Panc1 (cell line): ENCODE data around the gene NDUFS7. TPM values are rescaled to one million over a fixed set of nuclear protein-coding genes. Genes with fewer than 3 reads are reported as not detected.

ENCODE experiments used
- ATAC-seq: fragments of 200-7000 bp; cut with Tn5 transposase; 2 replicates; pipeline ENCODE4 v1.9.1; 2020; ENCODE audit warnings: mild to moderate bottlenecking, moderate library complexity
- BruUV-seq: library from RNA; stranded (reverse); fragments of 400-500 nt; replicated peaks from 2 replicates; lab custom pipeline; 2021; lab: Mats Ljungman, UMichigan
- CTCF ChIA-PET: fragments of 300-600 bp; sonication (Branson Sonifier 250); formaldehyde crosslinking; loops from one replicate; lab custom pipeline; 2022; ENCODE audit warnings: antibody characterized with exemption; lab: Charles Lee
- POLR2A ChIA-PET: fragments of 300-600 bp; sonication (Branson Sonifier 250); formaldehyde crosslinking; loops from one replicate; lab custom pipeline; 2022; ENCODE audit warnings: antibody characterized with exemption; lab: Charles Lee
- DNase-seq: peaks from one replicate; pipeline ENCODE4 v3.0.0-alpha.2; 2010; ENCODE audit warnings: low read depth, low spot score
- H3K27ac ChIP-seq: 2 replicates; pipeline ENCODE4 v1.5.1; 2011; ENCODE audit warnings: mild to moderate bottlenecking, low read length, inconsistent platforms
- H3K27me3 ChIP-seq: fragments of 200-500 bp; sonication (Bioruptor generic); 2 replicates; pipeline ENCODE4 v1.6.0; 2014; ENCODE audit warnings: low read length, inconsistent platforms; ENCODE audit not compliant: control insufficient read depth, insufficient read depth
- H3K36me3 ChIP-seq: fragments of 200-500 bp; sonication (Bioruptor generic); 2 replicates; pipeline ENCODE4 v1.5.1; 2014; ENCODE audit warnings: inconsistent platforms, mild to moderate bottlenecking, low read length, moderate library complexity; ENCODE audit not compliant: control insufficient read depth, insufficient read depth
- H3K4me1 ChIP-seq: 2 replicates; pipeline ENCODE4 v1.5.1; 2011; ENCODE audit warnings: inconsistent platforms, mild to moderate bottlenecking, low read length, moderate library complexity; ENCODE audit not compliant: control insufficient read depth, insufficient read depth
- H3K4me3 ChIP-seq, 2 experiments: 2 replicates each; pipeline ENCODE4 v1.5.1; 2011 to 2012; ENCODE audit warnings: low read depth in 2 of 2, low read length in 2 of 2, mild to moderate bottlenecking in 2 of 2, inconsistent platforms in 1 of 2, moderate library complexity in 1 of 2
- H3K9me3 ChIP-seq: fragments of 200-500 bp; sonication (Bioruptor generic); 2 replicates; pipeline ENCODE4 v1.5.1; 2014; ENCODE audit warnings: low read depth, mild to moderate bottlenecking, inconsistent platforms, low read length, moderate library complexity; ENCODE audit not compliant: control insufficient read depth, insufficient read depth
- POLR2AphosphoS5 ChIP-seq: IDR thresholded peaks from 2 replicates; pipeline ENCODE4 v1.6.1; 2012; ENCODE audit warnings: mild to moderate bottlenecking, low read depth, low read length, moderate library complexity
- REST ChIP-seq, 2 experiments: IDR thresholded peaks; 2 replicates each; pipeline ENCODE4 v1.6.1; 2011 to 2012; ENCODE audit warnings: low read depth in 2 of 2, control low read depth in 1 of 2, low read length in 1 of 2, mild to moderate bottlenecking in 1 of 2, moderate library complexity in 1 of 2; ENCODE audit not compliant: insufficient read depth in 1 of 2
- SIN3A ChIP-seq: IDR thresholded peaks from 2 replicates; pipeline ENCODE4 v1.6.1; 2012; ENCODE audit warnings: low read depth, mild to moderate bottlenecking, low read length, moderate library complexity, borderline replicate concordance; ENCODE audit not compliant: insufficient read depth
- TCF7L2 ChIP-seq: IDR thresholded peaks from 2 replicates; pipeline ENCODE4 v1.6.1; 2011; ENCODE audit warnings: mild to moderate bottlenecking, low read depth, low read length, inconsistent platforms
- in situ Hi-C: cut with HindIII; loops from 2 replicates; pipeline ENCODE4 v1.10.0; 2016; ENCODE audit warnings: low sequenced_read_pairs, low pct_unique_long_range_greater_than_20kb
- intact Hi-C: fragments of 100-400 bp; cut with micrococcal nuclease; formaldehyde crosslinking; loops from one replicate; pipeline ENCODE4 v1.10.0; 2022; ENCODE audit not compliant: unreplicated experiment
- total RNA-seq: library from RNA; stranded (reverse); gene quantifications from one replicate; pipeline ENCODE4 v1.2.1, GENCODE V29; 2021; ENCODE audit not compliant: unreplicated experiment
- TF ChIP-seq, protein P1 (sequence below): fragments of 450-650 bp; IDR thresholded peaks from 2 replicates; pipeline ENCODE4 v1.5.1; 2017; ENCODE audit warnings: mild to moderate bottlenecking

The NDUFS7 gene
- total RNA-seq, 1 experiment from 2014 or later: 73.0 TPM

DNA sequence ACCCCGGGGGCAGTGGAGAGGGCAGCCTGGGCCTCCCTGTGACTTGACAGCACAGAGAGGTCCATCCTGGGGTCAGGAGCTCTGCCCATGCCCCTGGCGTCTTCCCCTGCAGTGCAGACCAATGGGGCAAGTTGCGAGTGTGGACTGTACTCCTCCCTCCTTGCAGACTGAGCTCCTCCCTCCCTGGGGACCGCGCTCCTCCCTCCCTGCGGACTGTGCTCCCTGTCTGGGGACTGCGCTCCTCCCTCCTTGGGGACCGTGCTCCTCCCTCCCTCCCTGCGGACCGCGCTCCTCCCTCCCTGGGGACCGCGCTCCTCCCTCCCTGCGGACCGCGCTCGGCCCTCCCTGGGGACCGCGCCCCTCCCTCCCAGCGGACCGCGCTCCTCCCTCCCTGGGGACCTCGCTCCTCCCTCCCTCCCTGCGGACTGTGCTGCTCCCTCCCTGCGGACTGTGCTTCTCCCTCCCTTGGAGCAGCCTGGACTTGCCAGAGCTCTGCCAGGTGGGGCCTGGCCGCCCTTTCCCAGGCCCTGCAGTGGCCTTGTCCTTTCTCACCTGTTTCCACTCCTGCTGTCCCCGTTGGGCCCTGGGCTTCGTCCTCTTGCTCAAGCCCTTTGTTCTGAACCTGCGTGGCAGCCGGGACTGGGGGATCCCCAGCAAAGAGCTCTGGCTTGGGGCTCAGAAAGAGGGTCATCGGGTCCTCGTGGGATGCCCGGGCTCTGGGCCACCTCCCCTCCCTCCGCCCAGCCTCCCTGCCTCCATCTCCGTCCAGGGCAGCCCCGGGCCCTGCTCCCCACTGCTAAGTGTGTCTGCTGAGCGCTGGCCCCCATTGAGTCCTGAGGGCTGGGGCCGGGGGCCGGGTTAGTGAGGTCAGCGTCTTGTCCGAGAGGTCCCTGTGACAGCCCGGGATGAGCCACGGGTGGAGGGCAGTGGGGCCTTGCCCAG is 10.8 kb downstream of the NDUFS7 start:
- DNase-seq (no peak), ATAC-seq (no peak)
- no peak overlapping the region for H3K4me3 ChIP-seq
- ChIA-PET POLR2A (no interaction called here), CTCF (no interaction called here)
- H3K36me3 ChIP-seq: no peaks in the 10 kb centered on the region
- H3K4me1 ChIP-seq: peaks cover 15% of the 10 kb centered on the region
- H3K27ac ChIP-seq: no peak overlapping the region
- BruUV-seq: no TSS peak
- intact Hi-C loops: no loop called here
- no peaks in the 10 kb centered on the region for H3K27me3 ChIP-seq
- TF ChIP-seq SIN3A (no peak), POLR2AphosphoS5 (no peak), REST (IDR thresholded peaks at IDR 0.05; ENCODE audit: insufficient read depth in 1 of 2, low read depth in 2 of 2, low read length in 1 of 2) (no peak), TCF7L2 (no peak)
- in situ Hi-C loops: no loop called here
- no peaks in the 10 kb centered on the region for H3K9me3 ChIP-seq

GRCh38 chr19:1395194-1396018 is 11.7 kb downstream of the NDUFS7 start:
- TF ChIP-seq, protein P1, sequence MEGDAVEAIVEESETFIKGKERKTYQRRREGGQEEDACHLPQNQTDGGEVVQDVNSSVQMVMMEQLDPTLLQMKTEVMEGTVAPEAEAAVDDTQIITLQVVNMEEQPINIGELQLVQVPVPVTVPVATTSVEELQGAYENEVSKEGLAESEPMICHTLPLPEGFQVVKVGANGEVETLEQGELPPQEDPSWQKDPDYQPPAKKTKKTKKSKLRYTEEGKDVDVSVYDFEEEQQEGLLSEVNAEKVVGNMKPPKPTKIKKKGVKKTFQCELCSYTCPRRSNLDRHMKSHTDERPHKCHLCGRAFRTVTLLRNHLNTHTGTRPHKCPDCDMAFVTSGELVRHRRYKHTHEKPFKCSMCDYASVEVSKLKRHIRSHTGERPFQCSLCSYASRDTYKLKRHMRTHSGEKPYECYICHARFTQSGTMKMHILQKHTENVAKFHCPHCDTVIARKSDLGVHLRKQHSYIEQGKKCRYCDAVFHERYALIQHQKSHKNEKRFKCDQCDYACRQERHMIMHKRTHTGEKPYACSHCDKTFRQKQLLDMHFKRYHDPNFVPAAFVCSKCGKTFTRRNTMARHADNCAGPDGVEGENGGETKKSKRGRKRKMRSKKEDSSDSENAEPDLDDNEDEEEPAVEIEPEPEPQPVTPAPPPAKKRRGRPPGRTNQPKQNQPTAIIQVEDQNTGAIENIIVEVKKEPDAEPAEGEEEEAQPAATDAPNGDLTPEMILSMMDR: no peak
- TF ChIP-seq TCF7L2 (no peak), POLR2AphosphoS5 (no peak), REST (IDR thresholded peaks at IDR 0.05; ENCODE audit: insufficient read depth in 1 of 2, low read depth in 2 of 2, low read length in 1 of 2) (no peak), SIN3A (no peak)
- Histone ChIP-seq H3K4me3 (no peak overlapping the region), H3K4me1 (peaks cover 16% of the 10 kb centered on the region), H3K27me3 (no peaks in the 10 kb centered on the region), H3K27ac (no peak overlapping the region), H3K9me3 (no peaks in the 10 kb centered on the region), H3K36me3 (0 out of 2 replicates have a peak, but pooled peaks cover under 1% of the 10 kb centered on the region)
- DNase-seq: no peak
- ChIA-PET CTCF (no interaction called here), POLR2A (no interaction called here)
- in situ Hi-C loops (no loop called here), intact Hi-C loops (no loop called here)
- no TSS peak for BruUV-seq
- no peak for ATAC-seq
